Suppressor macrophage treated with lipopolysaccharide for 4 hours (primary cell): ENCODE data around the gene MCM6.
A peak's percentile ranks its signal among the peaks of the same experiment; 100 is the strongest.
"Not testable (repeated sequence)": the region's sequence is repeated elsewhere in the genome, so short reads cannot be mapped to it uniquely, and the experiment has no call there.

ENCODE experiments used
- DNase-seq: peaks from one replicate; pipeline ENCODE4 v3.0.0-alpha.2; 2020

The MCM6 gene

DNA sequence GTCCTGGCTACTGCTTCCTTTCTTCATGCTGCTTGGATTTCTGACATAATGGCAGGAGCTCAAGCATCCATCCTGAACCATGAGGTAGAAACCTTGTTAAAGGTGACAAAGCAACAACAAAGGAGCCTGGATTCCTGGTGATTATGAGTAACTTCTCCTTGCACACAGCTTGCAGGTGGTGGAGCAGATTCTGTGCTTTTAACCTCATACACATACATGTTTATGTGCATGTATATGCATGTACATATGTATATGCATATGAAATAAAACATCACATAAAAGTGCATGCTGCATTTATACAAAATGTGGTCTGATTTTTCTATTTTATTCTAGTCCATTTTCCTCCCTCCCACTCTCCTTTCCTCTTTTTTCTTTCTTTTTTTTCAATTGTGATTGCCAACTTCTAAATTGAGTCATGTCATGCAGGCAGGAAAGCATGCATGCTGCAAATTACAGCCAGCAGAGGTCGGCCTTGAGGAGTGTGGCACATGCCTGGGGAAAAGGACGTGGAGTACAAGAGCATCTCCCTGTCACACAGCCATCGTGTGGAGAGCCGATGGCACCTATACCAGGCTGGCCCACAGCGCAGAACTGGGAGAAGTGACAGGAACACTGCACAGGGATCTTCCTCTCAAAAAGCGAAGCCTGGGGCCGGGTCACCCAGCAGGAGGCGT lies 57.2 kb downstream of the MCM6 start:
- DNase-seq, result peak; percentile 26

DNA sequence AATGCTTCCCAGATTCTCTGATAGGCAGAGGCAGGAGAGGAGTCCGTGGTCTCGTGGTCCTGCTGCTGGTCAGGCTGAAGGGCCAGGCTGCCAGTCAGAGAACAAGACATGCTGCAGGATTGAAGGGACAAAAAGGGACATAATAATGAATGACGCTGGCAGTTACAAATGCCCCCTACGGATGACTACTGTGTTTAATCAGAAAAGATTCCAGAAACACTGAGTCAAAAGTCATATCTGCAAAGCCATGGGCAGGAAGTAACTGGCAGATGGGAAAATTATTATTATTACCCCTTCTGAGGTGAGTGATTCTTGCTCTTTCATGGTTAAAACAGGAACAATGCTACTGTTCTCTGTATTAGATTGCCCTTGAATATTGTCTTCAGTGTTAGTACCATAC lies 58.3 kb downstream of the MCM6 start:
- DNase-seq, result no peak

DNA sequence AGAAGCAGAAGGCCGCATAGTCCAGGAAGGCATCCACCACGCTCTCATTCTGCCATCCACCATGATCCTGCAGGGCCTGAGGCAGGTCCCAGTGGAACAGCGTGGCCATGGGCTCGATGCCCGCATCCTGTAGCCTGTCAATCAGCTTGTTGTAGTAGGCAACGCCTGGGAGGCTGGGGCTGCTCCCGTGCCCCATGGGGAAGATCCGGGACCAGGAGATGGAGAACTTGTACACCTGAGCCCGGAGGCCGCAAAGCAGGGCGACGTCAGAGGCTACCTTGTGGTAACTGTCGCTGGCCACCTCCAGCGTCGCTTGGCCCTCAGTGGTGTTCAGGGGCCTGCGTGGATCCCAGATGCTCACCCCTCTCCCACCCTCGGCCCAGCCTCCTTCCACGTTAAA lies 58.8 kb downstream of the MCM6 start:
- no peak for DNase-seq

DNA sequence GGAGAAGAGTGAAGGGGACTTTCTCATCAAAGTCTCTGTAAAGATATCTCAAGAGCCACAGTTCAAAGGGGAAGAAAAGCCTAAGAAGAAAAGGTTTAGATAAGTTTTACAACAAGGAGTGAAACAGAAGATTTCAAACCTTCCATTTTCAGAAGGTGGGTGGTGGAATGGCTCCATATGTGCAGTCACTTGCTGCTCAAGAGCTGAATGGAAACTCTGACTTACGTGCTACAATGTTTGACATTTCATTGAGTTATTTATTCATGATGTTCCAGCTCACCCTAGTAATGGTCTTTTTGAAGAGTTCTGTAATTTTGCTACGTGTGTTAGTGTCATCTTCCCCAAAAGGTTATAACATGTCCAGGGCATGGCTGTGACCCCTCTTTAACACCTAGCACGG lies 61.0 kb downstream of the MCM6 start:
- no peak for DNase-seq

DNA sequence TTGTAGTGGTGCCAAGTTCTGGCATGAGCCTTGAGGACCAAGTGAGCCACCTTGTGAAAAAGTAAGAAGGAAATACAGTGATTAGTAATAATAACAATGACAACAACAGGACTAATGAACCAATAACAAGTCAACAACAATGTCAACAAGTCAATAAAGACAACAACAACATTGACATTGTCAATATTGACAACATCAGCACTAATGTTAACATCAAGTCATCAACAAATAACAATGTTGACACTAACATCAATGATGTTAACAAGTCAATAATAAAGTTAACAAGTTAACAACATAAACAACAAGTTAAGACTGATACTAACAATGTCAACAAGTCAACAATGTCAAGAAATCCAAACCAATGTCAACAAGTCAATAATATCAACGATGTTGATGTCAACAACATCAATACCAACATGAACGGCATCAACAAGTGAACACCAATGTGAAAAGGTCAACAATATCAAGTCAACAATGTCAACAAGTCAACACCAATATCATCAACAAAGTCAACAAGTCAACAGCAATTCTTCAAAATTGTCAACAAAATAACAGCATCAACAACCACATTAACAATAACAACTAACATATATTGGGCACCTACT lies 63.2 kb downstream of the MCM6 start:
- no peak for DNase-seq

DNA sequence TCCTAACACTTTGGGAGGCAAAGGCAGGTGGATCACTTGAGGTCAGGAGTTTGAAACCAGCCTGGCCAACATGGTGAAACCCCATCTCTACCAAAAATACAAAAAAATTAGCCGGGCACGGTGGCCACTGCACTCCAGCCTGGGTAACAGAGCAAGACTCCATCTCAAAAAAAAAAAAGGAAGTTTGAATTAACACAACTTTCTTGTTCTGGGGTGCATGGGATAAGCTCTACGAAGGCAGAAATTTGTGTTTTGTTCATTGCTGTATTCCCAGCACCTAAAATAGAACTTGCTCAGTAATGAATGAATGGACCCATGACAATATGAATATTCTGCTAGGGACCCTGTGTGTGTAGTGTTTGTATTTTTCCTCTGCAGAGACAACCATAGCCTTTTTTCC lies 68.4 kb downstream of the MCM6 start:
- not testable (repeated sequence) for DNase-seq

DNA sequence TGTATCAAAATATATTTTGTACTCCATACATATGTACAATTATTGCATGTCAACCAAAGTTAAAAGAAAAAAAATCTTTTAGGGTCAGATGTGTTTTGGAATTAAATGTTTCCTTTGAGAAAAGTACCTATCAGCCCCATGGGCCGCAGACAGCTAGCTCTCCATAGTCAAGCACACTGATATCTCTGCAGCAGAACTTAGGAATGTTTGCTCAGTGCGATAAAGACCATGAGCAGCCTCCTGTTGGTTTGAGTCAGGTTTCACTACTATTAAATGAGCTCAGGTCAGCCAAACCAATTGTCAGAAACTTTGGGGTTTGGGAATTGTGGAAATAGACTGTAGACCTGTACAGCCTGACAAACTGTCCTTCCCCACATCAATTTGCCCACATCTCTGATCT lies 73.0 kb downstream of the MCM6 start:
- DNase-seq, result no peak

DNA sequence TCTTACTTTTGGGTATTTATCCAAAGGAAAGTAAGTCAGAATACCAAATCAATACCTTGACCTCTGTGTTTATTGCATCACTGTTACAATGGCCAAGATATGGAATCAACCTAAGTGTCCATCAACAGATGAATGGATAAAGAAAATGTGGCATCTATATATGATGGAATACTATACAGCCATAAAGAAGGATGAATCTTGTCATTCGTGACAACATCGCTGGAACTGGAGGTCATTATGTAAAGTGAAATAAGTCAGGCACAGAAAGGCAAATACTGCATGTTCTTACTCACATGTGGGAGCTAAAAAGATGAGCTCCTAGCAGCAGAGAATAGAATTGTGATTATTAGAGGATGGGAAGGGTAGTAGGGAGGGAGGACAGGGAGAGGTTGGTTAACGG lies 73.9 kb downstream of the MCM6 start:
- DNase-seq, result no peak

DNA sequence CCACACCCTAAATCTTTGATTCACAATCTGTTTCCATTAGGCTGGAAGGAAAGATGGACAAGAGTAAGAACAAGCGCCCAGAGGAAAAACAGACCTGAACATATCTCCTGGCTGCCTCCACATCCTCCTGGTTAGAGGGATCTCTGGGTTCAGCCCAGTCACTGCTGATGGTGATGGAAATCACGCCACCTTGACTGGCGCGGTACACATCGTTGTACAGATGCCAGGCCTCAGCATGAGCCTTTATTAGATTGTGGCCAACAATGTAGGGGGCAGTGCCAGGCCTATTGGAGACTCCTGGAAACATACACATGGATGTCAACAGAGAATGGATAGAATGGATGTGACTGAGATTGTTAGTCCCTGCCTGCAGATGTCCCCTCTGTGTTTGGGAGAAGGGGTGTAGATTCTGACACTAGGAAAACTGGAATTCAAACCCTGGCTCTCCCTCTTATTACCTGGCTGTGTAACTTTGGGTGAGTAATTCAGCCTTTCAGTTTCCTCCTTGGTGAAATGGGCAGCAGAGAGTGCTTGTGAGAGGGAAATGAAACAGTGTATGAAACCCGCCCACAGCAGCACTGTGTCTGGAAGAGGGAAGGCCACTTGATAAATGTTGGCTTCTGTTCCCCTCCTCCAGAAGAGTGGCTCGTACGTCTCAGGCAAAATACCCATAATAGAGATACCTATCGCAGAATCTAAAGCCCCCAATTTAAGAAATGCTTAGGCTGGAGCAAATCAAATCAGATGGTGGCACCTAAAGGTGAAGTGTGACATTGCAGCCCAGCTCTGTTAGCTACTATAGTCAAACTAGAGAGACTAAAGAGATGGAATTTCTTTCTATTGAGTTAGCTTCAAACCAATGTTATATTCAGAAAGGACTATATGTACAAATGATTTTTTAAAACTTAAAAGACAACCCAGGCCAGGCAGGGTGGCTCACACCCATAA lies 75.5 kb downstream of the MCM6 start:
- peak; percentile 63 for DNase-seq

DNA sequence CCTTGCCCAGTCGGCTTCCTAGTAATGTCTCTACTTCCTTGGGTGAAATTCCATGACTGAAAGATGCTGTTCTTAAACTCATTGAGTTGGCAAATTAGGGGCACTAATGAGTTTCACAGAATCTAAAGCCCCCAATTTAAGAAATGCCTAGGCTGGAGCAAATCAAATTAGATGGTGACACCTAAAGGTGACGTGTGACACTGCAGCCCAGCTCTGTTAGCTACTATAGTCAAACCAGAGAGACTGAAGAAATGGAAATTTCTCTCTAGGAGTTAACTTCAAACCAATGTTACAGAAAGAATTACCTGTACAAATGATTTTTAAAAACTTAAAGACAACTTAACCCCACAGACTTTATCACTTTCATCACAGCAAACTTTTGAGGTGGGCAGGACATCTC lies 76.5 kb downstream of the MCM6 start:
- DNase-seq, result no peak

DNA sequence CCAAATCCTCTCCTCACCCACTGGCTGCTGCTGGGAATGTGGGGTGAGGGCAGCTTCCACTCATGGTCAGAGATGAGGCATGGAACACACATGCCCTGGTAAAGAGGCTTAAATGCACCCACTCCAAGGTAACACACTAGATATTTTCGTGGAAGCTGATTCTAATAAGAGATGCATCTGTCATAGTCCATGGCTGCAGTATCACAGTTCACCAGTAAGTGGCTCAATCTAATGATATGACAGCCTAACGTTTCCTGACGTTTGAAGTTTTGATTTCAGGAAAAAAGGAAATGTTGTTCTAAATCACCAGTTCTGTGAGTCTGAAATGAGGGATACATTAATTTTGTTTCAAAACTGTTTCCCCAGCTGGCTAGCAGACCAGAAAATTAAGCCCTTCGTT lies 77.5 kb downstream of the MCM6 start:
- DNase-seq, result no peak

DNA sequence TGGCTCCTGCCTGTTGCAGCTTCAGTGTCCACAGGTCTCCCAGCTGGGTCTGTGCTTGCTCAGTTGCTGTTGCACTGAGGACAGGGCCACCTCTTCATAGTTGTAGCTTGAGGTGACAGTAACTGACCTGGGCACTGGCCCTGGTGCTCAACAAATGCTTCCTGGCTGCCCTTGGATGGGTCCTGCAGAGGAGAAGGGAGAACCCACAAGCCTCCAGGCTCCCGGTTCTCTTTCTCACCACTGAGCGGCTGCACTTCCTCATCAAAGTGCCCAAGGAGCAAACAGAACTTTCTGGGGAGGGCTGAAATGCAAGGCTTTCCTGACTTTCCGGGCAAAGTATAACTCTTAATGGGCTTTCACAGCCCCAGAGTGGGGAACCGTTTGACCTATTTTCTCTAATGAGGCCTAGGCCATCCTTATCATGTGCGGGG lies 78.0 kb downstream of the MCM6 start:
- no peak for DNase-seq

DNA sequence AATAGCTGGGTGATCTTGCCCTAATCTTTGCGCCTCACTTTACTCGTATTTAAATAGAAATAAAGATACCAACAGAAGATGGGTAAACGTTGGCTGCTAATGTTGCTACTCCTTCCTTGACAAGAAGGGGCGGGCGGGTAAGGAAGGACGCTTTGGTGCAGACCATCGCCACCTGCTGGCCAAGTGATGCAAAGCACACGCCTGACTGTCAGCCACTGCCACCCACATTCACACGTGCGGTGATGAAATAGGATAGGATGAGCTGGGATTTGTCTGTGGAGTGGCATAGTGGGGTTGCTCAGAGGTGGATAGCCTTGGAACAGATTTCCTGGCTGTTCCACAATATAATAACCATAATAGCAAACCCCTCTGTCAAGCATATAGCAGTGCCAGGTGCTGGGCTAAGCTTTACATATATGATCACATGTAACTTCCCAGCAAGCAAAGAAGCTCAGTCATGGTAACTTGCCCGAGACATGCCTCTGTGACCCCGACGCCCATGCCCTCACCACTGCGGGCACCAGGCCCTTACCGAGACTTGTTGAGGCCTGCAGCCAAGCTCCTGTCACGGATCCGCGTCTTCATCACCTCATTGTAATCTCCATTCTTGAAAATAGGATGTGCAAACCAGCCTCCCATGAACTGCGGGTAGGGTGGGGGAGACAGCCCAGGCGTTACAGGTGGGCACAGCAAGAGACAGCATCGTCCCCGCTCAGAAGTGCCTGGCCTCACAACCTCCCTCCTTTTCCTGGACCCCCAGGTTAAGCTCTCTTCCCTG lies 78.6 kb downstream of the MCM6 start:
- DNase-seq, result peak; percentile 83

DNA sequence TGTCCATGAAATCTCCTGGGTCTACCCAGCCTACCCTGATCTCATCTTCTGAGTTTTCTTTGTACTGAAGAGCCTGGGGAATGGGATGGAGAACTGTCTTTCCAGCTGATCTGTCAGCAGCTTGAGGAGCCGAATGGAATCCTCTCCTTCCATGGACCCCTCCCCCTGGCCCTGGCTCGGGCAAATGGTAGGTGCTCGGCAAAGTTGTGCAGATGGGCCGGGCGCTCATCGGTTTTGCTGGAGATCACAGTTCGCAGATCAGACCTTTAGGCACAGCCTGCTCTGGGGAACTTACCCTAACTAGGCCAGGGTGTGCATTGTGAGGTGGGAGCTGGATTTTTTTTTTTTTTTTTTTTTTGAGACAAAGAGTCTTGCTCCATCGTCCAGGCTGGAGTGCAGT lies 79.6 kb downstream of the MCM6 start:
- DNase-seq, result no peak

DNA sequence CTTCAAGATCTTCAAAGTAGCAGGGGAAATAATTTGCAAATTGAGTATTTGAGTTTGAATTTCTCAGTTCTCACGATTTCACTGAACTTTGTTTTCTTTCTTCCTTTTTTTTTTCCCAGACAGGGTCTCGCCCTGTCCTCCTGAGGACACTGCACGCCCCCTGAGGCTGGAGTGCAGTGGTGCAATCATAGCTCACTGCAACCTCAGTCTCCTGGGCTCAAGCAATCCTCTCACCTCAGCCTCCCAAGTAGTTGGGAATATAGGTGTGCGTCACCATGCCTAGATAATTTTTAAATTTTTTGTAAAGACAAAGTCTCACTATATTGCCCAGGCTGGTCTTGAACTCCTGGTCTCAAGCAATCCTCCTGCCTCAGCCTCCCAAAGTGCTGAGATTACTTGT lies 80.6 kb downstream of the MCM6 start:
- DNase-seq, result not testable (repeated sequence)

DNA sequence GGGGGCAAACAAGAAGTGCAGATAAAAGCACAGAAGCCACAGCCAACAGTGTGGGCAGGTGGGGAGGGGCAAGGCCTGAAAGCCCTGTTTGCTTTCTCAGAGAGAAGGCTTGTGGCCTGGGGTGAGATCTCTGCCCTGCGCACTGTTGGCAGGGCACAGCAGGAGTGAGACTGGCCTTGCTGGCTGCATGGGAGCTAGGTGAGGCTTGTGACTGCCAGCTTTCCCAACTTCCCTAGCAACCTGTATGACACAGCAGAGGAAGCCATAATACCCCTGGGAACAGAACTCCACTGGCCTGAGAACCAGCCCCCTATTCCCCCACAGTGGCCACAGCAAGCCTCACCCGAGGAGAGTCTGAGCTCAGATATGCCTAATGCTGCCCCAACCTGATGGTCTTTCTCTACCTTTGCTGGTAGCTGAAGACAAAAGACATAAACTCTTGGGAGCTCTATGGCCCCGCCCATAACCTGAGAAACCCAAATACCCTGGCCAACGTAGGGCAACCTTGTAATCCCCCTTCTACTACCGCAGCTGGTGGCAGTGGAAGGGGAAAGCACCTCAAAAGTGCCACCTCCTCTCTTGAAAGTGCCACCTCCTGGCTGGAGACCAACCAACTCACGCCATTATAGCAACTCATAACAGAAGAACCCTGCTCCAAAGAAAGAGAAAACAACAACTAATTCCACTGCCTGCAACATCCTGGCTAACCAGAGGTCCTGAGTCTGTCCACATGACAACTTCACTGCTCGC lies 83.7 kb downstream of the MCM6 start:
- DNase-seq, result no peak

DNA sequence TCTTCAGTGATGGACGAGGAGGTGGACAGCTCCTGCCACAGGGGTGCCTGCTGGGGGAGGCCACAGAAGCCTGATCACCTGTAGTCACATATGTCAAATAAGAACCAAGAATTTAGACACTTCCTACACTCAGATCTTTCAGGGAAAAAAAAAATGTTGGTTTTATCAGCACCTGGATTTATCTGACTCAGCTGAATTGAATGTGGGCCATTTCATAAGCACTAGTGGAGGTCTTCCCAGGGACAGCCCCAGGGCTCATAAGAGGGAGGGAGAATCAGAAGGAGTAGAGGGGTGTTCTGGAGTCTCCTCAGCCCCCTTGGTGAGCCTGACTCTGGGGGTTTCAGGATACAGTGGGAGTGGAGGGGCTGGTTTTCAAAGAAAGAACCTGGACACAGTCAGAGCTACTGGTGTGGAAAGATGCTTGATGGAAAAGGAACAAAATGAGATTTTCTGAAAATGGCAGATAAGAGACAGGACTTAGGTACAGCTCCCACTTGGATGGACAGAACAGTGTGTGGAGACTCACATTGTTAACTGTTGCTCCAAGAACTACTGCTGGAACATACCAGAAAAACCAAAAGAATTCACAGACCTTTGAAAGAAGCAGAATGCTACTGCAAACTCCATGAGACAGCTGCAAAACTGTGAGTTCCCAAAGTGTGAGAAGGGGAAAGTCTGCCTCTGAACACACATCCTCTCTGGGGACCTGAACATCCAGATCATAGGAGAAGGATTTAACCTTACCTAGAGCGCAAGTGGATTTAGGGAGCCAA lies 84.6 kb downstream of the MCM6 start:
- DNase-seq, result no peak

DNA sequence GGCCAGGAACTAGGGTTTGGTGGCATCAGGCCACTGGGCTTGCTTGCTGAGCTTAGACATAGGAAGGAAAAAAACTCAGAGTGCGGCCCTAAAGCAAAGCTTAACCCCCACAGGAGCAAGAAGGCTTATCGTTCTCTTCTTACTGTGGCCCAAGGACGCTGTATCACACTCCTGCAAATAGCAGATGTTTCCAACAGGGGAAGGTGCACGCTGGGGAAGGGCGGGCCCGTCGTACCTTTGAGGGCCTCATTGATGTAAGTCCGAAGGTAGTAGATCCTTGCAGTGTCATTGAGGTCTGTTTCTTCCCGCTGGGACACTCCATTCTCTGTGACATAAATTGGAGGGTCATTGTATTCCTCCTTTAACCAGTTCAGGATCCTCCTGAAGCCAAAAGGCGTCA lies 85.8 kb downstream of the MCM6 start:
- no peak for DNase-seq
